Measurements from ENCODE around the gene NELL1.

The NELL1 gene
- total RNA-seq: 0 reads per million in 2 donors

DNA sequence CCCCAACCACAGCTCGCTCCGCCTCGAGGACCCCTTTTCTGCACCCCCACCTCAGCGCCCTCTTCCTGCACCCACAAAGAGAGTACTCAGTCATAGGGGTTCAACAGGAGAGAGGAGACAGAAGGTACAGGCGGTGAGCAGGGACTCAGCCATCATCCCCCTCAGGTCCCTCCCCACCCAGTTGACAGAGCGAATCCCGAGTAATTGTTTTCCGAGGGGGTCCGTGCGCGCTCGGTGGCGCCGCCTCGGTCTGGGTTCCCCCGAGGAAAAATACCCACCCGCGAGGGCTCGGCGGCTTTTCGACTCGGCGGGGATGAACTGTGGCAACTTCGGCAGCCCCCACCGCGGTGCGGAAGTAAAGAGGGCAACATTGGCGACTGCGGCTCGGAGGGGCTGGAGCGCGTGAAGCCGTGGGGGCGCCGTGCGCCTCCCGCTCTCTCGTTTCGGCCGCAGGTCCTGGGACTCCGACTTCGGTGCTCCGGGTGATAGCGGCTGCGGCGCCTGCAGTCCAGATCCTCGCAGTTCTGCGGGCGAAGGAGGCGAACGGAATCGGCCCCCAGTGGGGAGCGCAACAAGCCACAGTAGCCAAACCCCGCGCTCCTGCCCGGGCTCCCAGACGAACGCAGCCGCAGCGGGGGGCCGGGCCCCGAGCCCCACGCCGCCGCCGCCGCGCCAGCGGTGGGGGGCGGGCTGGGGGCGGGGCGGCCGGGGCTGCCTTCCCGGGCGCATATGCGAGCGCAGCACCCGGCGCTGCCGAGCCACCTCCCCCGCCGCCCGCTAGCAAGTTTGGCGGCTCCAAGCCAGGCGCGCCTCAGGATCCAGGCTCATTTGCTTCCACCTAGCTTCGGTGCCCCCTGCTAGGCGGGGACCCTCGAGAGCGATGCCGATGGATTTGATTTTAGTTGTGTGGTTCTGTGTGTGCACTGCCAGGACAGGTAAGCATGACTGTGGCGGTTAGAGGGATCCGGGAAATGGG is at the start of gene NELL1:
TSS of gene NELL1 (plus strand) at position 743 of the 976 bp plus-strand sequence.
- peak in 1 of 5 experiments; percentile 8 for DNase-seq

DNA sequence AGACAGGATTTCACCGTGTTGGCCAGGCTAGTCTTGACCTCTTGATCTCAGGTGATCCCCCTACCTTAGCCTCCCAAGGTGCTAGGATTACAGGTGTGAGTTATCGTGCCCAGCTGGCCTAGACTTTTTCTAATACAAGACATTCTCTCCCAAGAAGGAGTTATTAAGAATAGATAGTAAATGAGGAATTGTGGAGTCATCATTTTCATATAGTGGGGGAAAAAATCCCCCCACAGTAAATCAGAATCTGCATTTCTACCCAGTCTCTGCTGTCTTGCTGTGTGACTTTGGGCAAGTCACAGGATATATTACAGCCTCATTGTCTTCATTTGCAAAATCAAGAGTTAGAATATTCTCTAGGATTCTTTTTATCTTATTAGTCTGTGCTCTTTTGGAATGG is 48.4 kb upstream of the NELL1 start:
- DNase-seq: no peak

DNA sequence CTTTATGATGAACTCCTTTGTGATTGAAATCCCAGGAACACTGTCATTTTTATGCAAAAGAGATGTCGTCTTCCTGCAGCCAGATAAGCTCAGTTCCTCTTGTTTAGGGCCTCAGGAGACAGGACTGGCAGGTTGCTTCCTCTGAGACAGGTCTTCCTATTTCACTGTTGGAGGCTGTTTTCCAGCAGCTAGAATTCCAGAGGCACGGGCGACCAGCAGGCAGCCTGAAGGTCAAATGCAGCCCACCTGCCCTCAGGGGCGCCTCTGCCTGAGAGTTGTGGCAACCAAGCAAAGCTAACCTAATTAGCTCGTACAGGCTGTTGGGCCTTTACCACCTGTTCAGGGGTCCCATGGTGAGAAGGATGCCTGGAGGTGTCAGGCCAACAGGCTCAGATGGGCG is 47.7 kb upstream of the NELL1 start:
- DNase-seq: no peak

- no peak for DNase-seq
Measured at GRCh38 chr11:20623252-20623651, 46.1 kb upstream of the NELL1 start.

- no peak for DNase-seq
Measured at GRCh38 chr11:20626279-20626678, 43.1 kb upstream of the NELL1 start.

- DNase-seq: no peak
Measured at GRCh38 chr11:20627026-20627425, 42.4 kb upstream of the NELL1 start.

GRCh38 chr11:20627701-20628100 is 41.7 kb upstream of the NELL1 start:
- DNase-seq: no peak

- no peak for DNase-seq
Measured at GRCh38 chr11:20631519-20632168, 37.7 kb upstream of the NELL1 start.

DNA sequence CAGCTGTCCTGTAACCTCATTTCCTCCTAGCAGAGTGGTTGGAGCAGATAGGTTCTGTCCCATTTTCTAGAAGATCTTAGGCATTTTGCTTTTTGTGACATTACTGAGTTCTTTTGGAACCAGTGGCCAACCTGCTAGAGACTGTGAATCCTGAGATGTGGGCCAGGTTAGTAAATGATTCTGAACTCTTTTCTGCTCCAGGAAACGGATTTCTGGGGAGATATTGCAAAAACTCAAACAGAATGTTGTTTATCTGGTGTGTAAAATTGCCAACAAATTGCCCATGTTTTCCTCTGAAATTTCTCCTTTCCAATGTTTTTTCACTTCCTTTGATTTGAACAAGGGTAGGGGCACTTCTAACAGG is 37.2 kb upstream of the NELL1 start:
- no peak for DNase-seq

- DNase-seq: no peak
Measured at GRCh38 chr11:20634044-20634443, 35.3 kb upstream of the NELL1 start.

- DNase-seq: no peak
Measured at GRCh38 chr11:20634781-20635180, 34.6 kb upstream of the NELL1 start.

- no peak for DNase-seq
Measured at GRCh38 chr11:20638074-20638473, 31.3 kb upstream of the NELL1 start.

- no peak for DNase-seq
Measured at GRCh38 chr11:20639688-20640087, 29.7 kb upstream of the NELL1 start.

- DNase-seq: no peak
Measured at GRCh38 chr11:20640401-20640800, 29.0 kb upstream of the NELL1 start.

DNA sequence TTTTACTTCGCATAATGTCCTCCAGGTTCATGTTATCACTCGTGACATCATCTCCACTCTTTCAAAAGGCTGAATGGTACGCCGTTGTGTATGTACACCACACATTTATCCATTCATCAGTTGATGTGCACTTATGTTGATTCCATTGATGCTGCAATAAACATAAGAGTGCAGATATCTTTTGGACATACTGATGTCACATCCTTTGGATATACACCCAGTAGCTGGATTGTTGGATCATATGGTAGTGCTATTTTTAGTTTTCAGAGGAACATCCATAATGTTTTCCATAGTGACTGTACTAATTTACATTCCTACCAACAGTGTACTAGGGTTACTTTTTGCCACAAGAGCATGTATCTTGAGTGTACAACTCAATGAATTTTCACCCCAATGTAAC is 25.0 kb upstream of the NELL1 start:
- no peak for DNase-seq

DNA sequence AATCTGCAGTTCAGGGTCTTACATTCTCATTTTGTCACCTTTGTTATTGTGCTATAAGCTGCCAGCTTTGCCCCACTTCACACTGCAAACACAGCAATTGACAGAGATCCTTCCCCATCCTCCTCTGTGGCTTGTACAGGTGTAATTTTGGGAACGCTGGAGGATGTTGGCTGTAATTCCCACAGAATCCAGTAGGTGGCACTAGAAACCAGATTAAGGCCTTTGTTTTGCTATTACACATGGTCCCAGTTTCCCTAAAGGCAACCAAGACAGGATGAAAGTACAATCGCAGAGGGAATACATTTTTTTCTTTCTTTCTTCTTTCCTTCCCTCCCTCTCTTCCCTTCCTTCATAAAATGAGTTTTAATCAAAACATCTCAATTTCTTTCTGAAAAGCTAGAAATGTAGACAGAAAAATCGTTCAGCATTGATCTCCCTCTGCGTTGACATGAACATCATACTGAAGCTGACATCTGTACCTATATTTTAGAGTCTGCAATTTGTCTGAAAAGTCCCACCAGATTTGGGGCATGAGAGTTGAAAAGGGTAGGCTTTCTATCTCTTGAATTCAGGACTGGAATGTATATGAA is 21.3 kb upstream of the NELL1 start:
- peak in 1 of 5 experiments; percentile 14 for DNase-seq

DNA sequence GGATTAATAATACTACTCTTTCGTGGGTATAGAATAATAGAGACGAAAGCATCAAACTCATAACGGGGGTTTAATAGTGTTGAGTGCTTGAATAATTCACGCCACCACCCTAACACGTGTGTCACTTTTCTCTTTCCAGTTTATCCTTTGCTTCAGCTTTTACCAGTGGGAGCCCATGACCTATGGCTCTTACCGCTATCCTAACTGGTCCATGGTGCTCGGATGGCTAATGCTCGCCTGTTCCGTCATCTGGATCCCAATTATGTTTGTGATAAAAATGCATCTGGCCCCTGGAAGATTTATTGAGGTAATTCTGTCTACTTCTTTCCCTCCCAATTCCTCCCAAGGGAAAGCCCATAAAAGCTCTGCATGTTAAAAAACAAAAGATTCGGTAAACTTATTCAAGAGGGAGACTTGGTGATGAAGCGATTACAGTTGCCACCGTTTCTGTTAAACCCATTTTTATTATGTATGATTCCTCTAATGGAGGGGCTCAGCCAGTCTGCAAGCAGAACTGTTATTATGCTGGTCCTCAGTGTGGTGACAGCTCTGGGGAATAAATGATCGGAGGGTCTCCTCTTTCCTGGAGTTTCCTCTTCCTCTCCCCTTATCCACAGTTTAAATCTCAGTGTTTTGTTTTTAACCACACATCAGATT is 17.1 kb upstream of the NELL1 start:
- DNase-seq: no peak

DNA sequence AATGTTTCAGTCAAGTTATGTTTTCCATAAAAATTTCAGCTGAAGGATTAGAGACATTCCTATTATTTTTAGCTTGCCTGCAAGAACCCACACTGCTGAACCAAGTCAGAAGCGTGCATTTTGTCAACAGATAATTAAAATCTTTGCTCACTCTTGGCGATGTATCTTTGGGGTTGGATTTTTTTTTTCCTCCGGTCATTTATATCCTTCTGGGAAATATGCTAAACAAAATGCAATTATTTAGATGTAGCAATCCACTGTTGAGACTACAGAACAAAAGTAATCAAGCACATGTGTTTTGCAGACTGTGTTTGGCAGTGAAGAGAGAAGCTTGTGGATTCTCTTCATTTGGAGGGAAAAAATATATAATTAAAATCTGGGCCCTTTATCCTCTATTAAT is 15.3 kb upstream of the NELL1 start:
- no peak for DNase-seq

- no peak for DNase-seq
Measured at GRCh38 chr11:20656901-20657300, 12.5 kb upstream of the NELL1 start.

- DNase-seq: no peak
Measured at GRCh38 chr11:20658135-20658534, 11.3 kb upstream of the NELL1 start.

- no peak for DNase-seq
Measured at GRCh38 chr11:20661445-20661844, 7.9 kb upstream of the NELL1 start.

- no peak for DNase-seq
Measured at GRCh38 chr11:20661850-20662249, 7.5 kb upstream of the NELL1 start.

- DNase-seq: no peak
Measured at GRCh38 chr11:20668131-20668809, 1.1 kb upstream of the NELL1 start.
